CMK (cell line): ENCODE data around the gene MYL12A.
A peak's percentile ranks its signal among the peaks of the same experiment; 100 is the strongest.
"Not testable (repeated sequence)": the region's sequence is repeated elsewhere in the genome, so short reads cannot be mapped to it uniquely, and the experiment has no call there.

Experiments used
- DNase-seq: peaks from one replicate; pipeline ENCODE4 v3.0.0-alpha.2; 2010; ENCODE audit warnings: low read depth

MYL12A gene

DNA sequence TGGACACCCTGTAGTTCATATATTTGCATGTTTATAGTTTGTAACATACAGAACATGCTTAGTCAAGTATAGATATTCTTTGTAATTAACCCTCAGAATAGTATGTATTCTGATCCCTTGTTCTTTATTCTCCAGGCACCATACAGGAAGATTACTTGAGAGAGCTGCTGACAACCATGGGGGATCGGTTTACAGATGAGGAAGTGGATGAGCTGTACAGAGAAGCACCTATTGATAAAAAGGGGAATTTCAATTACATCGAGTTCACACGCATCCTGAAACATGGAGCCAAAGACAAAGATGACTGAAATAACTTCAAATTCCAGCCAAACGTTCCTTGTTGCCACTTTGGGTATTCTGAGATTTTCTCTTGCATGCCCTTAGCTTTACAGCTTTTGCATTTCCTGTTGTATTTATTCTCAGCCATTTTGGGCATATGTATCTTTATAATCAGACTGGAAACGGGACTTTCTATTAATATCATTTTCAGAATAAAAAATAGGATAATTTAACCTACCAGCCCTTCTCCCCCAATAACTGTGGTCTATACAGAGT lies 8.1 kb downstream of the MYL12A start:
- DNase-seq = no peak

DNA sequence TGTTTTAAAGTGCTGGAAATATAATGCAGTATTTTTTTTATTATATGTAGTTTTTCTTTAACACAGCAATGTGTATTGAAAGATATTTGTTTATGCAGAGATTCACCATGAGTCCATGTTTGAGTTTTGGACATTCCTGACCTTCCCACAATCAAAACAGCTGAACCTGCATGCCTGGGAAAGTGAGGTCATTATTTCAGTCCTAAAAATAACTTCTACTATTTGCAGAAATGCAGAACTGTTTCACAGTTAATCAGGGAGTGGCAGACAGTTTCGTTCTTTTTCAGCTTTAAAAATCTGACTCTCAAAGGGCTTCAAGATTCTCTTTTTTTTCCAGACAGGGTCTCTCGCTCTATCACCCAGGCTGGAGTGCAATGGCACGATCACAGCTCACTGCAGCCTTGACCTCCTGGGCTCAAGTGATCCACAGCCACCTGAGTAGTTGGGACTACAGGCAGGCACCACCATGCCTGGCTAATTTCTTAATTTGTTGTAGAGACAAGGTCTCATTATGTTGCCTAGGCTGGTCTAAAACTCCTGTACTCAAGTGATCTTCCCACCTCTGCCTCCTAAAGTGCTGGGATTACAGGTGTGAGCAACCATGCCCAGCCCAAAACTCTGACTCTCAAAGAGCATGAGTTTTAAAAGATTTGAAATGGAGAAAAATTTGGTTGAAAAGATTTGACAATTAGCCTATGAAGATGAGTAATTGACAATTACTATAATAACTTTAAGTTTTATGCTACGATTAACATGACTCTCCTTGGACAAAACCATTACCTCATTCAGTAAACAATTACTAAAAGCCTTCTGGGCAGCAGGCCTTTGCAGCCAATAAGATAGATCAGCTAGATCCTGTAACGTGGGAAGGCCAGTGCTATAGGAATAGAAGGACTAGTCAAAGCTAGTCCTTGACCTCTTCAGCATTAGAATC lies 9.4 kb downstream of the MYL12A start:
- no peak for DNase-seq

- no peak for DNase-seq
Measured at GRCh38 chr18:3257627-3258120, 10.1 kb downstream of the MYL12A start.

DNA sequence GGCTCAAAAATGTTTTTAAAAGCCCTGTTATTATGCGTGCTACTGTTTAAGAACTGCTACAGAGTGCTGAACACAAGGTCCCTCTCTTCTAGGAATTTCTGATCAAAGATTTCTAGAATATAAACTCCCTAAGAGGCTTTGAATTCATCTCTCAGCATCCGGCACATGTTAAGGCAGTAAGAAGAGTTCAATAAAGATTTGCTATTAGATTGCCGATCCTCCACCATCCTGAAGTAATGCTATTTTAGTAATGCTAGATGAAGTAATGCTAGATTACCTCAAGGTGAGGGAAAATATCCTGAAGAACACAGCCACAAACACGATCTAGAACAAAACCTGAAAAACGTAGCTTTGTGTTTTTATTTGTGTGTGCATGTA lies 13.4 kb downstream of the MYL12A start:
- DNase-seq = no peak

- peak; percentile 64 for DNase-seq
Measured at GRCh38 chr18:3261373-3262233, 14.0 kb downstream of the MYL12A start, which contains the start of gene MYL12B. MYL12B (plus strand) TSS chr18:3262133; CDS start chr18:3272899, 10,766 bp downstream.

DNA sequence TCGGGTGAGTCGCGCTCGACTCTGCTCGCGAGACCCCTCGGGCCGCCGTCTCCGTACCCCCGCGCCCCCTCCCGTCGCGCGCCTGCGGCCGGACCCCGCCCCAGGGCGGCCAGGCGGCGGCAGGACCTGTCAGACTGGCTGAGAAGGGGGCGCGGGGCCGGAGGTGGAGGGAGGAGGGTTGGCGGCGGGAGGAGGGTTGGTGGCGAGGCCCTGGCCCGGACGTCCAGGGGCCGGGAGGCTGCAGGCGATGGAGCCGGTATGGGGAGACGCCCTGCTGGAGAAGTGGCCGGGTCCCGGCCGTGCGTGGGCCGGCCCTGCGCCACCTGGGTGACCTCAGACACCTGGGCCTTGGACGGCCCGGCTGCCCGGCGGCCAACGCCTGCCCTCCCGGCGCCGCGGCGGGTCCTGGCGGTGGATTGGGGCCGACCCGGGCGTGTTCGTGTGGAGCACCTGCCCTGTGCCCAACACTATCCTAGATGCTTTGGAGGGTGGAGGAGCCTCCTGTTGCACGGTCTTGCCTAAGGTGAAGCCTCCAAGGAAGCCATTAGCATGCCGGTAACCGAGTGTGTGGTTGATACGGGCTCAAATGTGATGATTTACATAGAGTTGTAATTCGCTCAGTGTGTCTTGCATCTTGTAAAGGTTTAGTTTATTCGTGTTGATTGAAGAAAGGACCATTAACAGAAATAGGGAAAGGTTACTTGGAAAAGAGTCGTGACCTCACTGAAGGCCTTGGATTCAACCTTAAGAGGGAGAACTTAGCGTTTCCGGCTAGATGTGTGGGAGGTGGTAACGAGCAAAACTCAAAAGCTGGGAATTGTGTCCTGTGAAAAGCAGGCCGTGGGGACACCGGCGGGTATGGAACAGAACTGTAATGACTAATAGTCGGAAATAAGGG lies 14.9 kb downstream of the MYL12A start:
- DNase-seq = no peak

DNA sequence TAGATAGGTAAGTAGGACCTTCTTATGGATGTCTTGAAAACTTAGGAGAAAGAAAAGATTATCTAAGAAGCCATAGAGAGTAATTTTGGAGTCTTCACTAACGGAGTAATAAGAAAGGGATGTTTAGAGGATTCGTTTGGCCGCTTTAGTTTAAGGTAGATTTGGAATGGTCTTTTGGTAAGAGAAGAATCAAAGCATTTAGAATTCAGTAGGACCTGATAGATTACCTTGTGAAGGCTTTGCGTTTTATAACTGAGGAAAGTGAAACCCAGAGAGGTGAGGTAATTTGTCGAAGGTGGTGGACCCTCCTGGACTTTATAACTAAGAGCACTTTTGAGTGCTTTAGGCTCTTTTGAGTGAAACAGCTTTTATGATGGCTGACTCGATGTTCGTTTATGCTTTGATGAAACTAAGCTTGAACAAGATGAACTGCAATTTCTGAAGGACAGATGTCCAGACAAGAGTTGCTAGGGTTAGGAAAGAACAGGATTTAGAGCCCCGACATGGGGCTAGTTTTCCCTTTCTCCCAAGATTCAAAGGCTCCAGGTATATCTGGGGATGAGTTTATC lies 15.6 kb downstream of the MYL12A start:
- no peak for DNase-seq

GRCh38 chr18:3264362-3264761 lies 16.8 kb downstream of the MYL12A start:
- no peak for DNase-seq

- no peak for DNase-seq
Measured at GRCh38 chr18:3265564-3266033, 18.0 kb downstream of the MYL12A start.

- DNase-seq = no peak
Measured at GRCh38 chr18:3266062-3266608, 18.5 kb downstream of the MYL12A start.

DNA sequence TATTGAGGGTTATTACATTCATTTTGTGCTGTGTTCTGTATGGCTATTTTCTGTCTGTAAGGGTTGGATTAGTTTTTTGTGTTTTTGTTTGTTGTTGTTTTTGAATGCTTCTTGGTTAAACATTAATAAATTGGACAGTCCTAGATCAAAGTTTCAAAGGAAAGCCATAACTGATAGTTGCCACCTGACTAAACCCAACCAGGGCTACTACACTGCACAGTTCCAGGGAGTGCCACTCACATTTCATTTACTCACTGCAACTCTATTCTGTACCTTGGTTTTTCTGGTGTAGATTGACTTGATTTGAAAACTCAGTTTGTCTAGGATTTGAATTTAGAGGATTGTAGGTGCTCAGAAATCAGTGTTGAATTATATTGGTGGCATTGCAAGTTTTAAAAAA lies 20.7 kb downstream of the MYL12A start:
- no peak for DNase-seq

GRCh38 chr18:3269241-3269913 lies 21.8 kb downstream of the MYL12A start:
- DNase-seq = no peak

GRCh38 chr18:3269914-3270299 lies 22.3 kb downstream of the MYL12A start:
- DNase-seq = no peak

DNA sequence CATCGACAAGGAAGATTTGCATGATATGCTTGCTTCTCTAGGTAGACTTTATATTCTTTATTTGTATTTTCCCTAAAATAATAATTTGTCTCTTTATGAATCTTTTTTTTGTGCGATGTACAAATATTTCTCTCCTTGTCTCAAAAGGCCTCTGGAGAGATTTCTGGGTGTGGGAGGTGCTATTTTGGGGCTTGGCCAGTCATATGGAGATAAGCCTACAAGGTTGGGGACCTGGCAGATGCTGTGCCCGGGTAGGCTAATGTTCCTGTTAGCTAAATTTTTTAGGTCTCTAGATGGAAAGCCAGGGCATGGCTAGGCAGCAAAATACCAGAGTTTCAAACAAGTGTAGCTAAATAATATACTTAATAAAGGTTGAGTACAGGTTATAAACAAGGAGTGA lies 25.4 kb downstream of the MYL12A start:
- no peak for DNase-seq

- not testable (repeated sequence) for DNase-seq
Measured at GRCh38 chr18:3277643-3278213, 30.1 kb downstream of the MYL12A start.

GRCh38 chr18:3279201-3280185 lies 31.9 kb downstream of the MYL12A start:
- DNase-seq = no peak

GRCh38 chr18:3281456-3282400 lies 34.1 kb downstream of the MYL12A start:
- DNase-seq = peak; percentile 41
